Measurements from ENCODE around the gene DPY19L2.
"Not testable (repeated sequence)": the region's sequence is repeated elsewhere in the genome, so short reads cannot be mapped to it uniquely, and the experiment has no call there.

DPY19L2 gene

DNA sequence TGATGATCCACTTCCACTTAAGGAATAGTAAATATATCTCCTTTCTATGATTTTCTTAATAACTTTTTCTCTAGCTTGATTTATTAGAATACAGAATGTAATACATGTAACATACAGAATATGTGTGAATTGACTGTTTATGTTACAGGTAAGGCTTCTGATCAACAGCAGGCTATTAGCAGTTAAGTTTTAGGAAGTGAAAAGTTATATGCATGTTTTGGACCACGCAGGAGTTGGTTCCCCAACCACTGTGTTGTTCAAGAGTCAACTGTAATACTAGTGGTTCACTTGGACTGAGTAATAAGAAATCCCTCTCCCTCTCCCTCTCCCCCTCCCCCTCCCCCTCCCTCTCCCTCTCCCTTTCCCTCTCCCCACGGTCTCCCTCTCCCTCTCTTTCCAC, 17.5 kb upstream of the DPY19L2 start:
- DNase-seq (ENCODE audit: low spot score in 2 of 2); in situ Hi-C loops (cut with MboI; ENCODE audit: low sequenced_read_pairs); H3K4me1 ChIP-seq; H3K36me3 ChIP-seq (replicated peaks); H3K9me3 ChIP-seq; H3K27me3 ChIP-seq (ENCODE audit: low read depth); H3K4me3 ChIP-seq: not testable (repeated sequence)

DNA sequence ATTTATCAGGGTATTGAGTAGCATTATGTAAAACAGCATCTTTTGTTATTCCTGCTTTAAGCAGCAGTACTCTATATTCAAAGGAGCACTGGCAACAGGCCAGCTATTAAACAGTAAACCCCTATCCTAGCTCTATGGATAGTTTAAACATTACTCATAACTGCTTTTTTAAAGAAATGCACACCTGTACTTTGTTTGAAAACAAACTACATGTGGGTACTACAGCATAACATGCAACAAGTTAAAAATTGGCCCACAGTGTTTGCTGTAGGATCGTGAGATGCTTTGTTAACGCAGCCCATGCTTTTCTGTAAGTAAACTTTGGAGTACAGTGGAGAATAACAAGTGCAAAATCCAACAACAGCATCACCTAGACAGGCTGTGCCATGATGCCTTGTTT, 14.3 kb upstream of the DPY19L2 start:
- H3K4me3 ChIP-seq; H3K4me1 ChIP-seq; H3K36me3 ChIP-seq (replicated peaks); in situ Hi-C loops (cut with MboI; ENCODE audit: low sequenced_read_pairs); H3K9me3 ChIP-seq; H3K27me3 ChIP-seq (ENCODE audit: low read depth): not testable (repeated sequence)
- DNase-seq (ENCODE audit: low spot score in 2 of 2) = peak in 1 of 2 experiments; percentile 32

- DNase-seq (ENCODE audit: low spot score in 2 of 2); H3K9me3 ChIP-seq; in situ Hi-C loops (cut with MboI; ENCODE audit: low sequenced_read_pairs): not testable (repeated sequence)
Observed at GRCh38 chr12:63680758-63681157, 12.5 kb upstream of the DPY19L2 start.

DNA sequence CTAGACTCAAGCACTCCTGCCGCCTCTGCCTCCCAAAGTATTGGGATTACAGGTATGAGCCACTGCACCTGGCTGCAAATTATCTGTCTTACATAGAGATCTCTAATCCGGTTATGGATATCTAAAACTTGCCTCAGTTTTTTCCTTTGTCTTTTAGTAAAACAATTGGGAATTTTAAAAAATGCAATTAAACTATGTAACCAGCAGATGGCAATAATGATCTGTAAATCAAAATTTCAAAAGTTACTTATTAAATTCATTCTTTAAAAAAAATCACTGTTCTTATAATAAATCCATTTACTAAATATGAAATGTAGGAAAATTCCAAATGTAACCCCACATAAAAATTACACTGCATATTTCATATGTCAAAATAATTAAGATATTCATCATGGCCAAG, 4.3 kb upstream of the DPY19L2 start:
- not testable (repeated sequence) for H3K9me3 ChIP-seq; H3K4me3 ChIP-seq; H3K4me1 ChIP-seq; H3K36me3 ChIP-seq (replicated peaks); H3K27me3 ChIP-seq (ENCODE audit: low read depth)
- DNase-seq (ENCODE audit: low spot score in 2 of 2) = peak in 1 of 2 experiments; percentile 4
- in situ Hi-C loops (cut with MboI; ENCODE audit: low sequenced_read_pairs) = loop anchor here (25.0 kb wide), 1 partner anchor 115 kb away; the partner anchor contains the start of gene RXYLT1

More at GRCh38 chr12:63680758-63681157, 12.5 kb upstream of the DPY19L2 start:
- H3K4me1 ChIP-seq; H3K4me3 ChIP-seq; H3K36me3 ChIP-seq (replicated peaks); H3K27me3 ChIP-seq (ENCODE audit: low read depth): not testable (repeated sequence)

DNA sequence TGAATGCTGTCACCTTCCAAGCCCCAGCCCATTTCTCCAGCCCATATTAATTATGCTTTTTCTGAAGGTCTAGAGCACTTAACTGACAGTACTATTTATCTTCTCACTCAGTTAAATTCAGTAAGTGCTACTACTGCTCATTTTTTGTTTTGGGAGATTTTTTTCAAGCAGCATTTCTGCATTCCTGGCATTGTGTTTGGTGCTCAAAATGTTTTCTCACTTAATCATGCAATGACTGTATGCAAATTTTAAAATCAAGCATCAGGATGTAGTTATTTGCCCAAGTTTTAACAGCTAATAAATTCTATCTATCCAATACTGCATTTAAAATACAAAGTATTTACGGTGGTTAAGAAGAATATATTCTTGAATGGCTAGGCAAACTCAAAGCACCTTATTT, 1.6 kb upstream of the DPY19L2 start:
- not testable (repeated sequence) for H3K27me3 ChIP-seq (ENCODE audit: low read depth); H3K36me3 ChIP-seq (replicated peaks); H3K4me3 ChIP-seq; DNase-seq (ENCODE audit: low spot score in 2 of 2); H3K9me3 ChIP-seq
- in situ Hi-C loops (cut with MboI; ENCODE audit: low sequenced_read_pairs) = loop anchor here (25.0 kb wide), 1 partner anchor 117 kb away; the partner anchor contains the start of gene RXYLT1
- H3K4me1 ChIP-seq = peaks cover 11% of the 10 kb centered on the region

DNA sequence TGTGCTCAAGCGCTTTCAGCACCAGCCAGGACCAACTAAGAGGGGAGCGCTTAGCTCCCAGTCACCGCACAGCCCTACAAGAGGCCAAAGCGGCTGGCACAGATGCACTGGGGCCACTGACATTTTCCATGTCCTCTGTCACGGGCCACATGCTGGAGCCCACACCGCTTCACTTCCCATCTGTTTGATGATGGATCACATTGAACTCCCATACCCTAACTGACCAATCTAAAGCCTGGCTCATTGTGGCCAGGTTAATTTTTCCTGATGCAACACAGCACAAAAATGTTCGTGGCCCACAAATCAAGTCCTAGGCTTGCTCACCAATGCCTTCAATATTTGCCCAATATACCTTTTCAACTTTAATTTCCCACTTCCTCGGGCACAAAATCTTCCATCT, 1.1 kb upstream of the DPY19L2 start:
- not testable (repeated sequence) for DNase-seq (ENCODE audit: low spot score in 2 of 2); H3K36me3 ChIP-seq (replicated peaks); H3K4me3 ChIP-seq; H3K9me3 ChIP-seq; H3K27me3 ChIP-seq (ENCODE audit: low read depth)
- in situ Hi-C loops (cut with MboI; ENCODE audit: low sequenced_read_pairs) = loop anchor here (25.0 kb wide), 1 partner anchor 118 kb away; the partner anchor contains the start of gene RXYLT1
- H3K4me1 ChIP-seq = peaks cover 11% of the 10 kb centered on the region

GRCh38 chr12:63668800-63669365, 590 bp upstream of the DPY19L2 start:
- not testable (repeated sequence) for H3K27me3 ChIP-seq (ENCODE audit: low read depth); H3K36me3 ChIP-seq (replicated peaks); DNase-seq (ENCODE audit: low spot score in 2 of 2); H3K9me3 ChIP-seq
- in situ Hi-C loops (cut with MboI; ENCODE audit: low sequenced_read_pairs) = loop anchor here (25.0 kb wide), 1 partner anchor 118 kb away; the partner anchor contains the start of gene RXYLT1
- peak overlapping the region; percentile 51 for H3K4me3 ChIP-seq
- H3K4me1 ChIP-seq = peaks cover 11% of the 10 kb centered on the region

DNA sequence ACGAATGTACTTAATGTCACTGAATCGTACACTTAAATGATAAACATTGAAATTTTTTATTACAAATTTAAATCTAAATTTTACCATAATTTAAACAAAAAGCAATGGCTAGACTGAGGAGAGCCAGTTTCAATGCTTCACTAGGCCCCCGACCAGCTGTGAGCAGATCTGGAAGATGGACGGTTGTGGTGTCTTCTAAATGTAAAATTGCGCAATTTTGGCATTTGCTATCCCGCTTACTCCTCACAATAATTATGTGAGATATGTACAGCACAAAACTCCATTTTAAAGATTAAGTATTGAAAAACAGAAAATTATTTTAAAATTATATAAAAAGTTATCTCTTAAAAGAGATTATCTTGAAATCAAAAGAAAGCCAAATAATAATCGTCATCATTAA, 5.3 kb downstream of the DPY19L2 start:
- not testable (repeated sequence) for H3K9me3 ChIP-seq; H3K4me3 ChIP-seq; H3K27me3 ChIP-seq (ENCODE audit: low read depth); DNase-seq (ENCODE audit: low spot score in 2 of 2); H3K36me3 ChIP-seq (replicated peaks)
- in situ Hi-C loops (cut with MboI; ENCODE audit: low sequenced_read_pairs) = loop anchor here (25.0 kb wide), 1 partner anchor 124 kb away; the partner anchor contains the start of gene RXYLT1
- peaks cover 17% of the 10 kb centered on the region for H3K4me1 ChIP-seq

- not testable (repeated sequence) for DNase-seq (ENCODE audit: low spot score in 2 of 2); H3K36me3 ChIP-seq (replicated peaks); H3K4me3 ChIP-seq; H3K27me3 ChIP-seq (ENCODE audit: low read depth); H3K9me3 ChIP-seq; H3K4me1 ChIP-seq
- in situ Hi-C loops (cut with MboI; ENCODE audit: low sequenced_read_pairs) = loop anchor here (25.0 kb wide), 1 partner anchor 129 kb away; the partner anchor contains the start of gene RXYLT1
Observed at GRCh38 chr12:63658501-63658900, 9.8 kb downstream of the DPY19L2 start.

DNA sequence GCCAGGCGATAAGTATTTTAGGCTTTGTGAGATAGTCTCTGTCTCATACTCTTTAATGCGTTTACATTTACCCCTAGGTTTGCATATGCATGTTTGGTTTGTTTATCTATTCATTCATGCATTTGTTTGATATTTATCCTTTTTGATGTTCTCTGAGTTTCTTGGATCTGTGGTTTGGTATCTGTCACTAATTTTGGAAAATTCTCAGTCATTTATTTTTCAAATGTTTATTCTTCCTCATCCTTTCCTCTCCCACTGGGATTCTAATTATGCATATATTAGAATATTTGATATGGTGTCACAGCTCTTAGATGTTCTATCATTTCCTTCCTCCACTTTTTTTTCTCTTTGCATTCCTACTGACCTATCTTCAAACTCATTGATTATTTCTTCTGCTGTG, 11.9 kb downstream of the DPY19L2 start:
- H3K36me3 ChIP-seq (replicated peaks); H3K9me3 ChIP-seq; H3K4me1 ChIP-seq; H3K27me3 ChIP-seq (ENCODE audit: low read depth); DNase-seq (ENCODE audit: low spot score in 2 of 2); H3K4me3 ChIP-seq: not testable (repeated sequence)
- in situ Hi-C loops (cut with MboI; ENCODE audit: low sequenced_read_pairs) = loop anchor here (25.0 kb wide), 1 partner anchor 131 kb away; the partner anchor contains the start of gene RXYLT1

GRCh38 chr12:63655543-63656257, 12.6 kb downstream of the DPY19L2 start:
- in situ Hi-C loops (cut with MboI; ENCODE audit: low sequenced_read_pairs) = loop anchor here (25.0 kb wide), 1 partner anchor 132 kb away; the partner anchor contains the start of gene RXYLT1
- not testable (repeated sequence) for H3K36me3 ChIP-seq (replicated peaks); H3K27me3 ChIP-seq (ENCODE audit: low read depth); H3K4me3 ChIP-seq; H3K9me3 ChIP-seq; DNase-seq (ENCODE audit: low spot score in 2 of 2); H3K4me1 ChIP-seq

- not testable (repeated sequence) for H3K4me1 ChIP-seq; H3K27me3 ChIP-seq (ENCODE audit: low read depth); DNase-seq (ENCODE audit: low spot score in 2 of 2); H3K36me3 ChIP-seq (replicated peaks); H3K9me3 ChIP-seq; H3K4me3 ChIP-seq
- in situ Hi-C loops (cut with MboI; ENCODE audit: low sequenced_read_pairs) = loop anchor here (25.0 kb wide), 1 partner anchor 133 kb away; the partner anchor contains the start of gene RXYLT1
Observed at GRCh38 chr12:63654481-63654880, 13.8 kb downstream of the DPY19L2 start.

DNA sequence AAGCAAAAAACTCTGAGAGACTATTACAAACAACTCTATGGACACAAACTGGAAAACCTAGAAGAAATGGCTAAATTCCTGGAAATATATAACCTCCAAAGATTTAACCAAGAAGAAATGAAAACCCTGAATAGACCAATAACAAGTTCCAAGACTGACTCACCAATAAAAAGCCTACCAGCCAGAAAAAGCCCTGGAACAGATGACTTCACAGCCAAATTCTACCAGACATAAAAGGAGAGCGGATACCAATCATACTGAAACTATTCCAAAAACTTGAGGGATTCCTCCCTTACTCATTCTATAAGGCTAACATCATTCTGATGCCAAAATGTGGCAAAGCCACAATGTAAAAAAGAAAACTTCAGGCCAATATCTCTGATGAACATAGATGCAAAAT, 18.8 kb downstream of the DPY19L2 start:
- H3K9me3 ChIP-seq; H3K27me3 ChIP-seq (ENCODE audit: low read depth); H3K4me1 ChIP-seq; in situ Hi-C loops (cut with MboI; ENCODE audit: low sequenced_read_pairs); H3K36me3 ChIP-seq (replicated peaks); DNase-seq (ENCODE audit: low spot score in 2 of 2); H3K4me3 ChIP-seq: not testable (repeated sequence)

- in situ Hi-C loops (cut with MboI; ENCODE audit: low sequenced_read_pairs); H3K4me1 ChIP-seq; H3K27me3 ChIP-seq (ENCODE audit: low read depth); H3K9me3 ChIP-seq; H3K36me3 ChIP-seq (replicated peaks); H3K4me3 ChIP-seq: not testable (repeated sequence)
- DNase-seq (ENCODE audit: low spot score in 2 of 2) = peak; percentile 52 to 60
Observed at GRCh38 chr12:63643381-63644140, 24.7 kb downstream of the DPY19L2 start.
